HEK293 (cell line): ENCODE data around the gene MVK.
A peak's percentile ranks its signal among the peaks of the same experiment; 100 is the strongest.

ENCODE experiments used
- CTCF ChIA-PET: fragments of 350-600 bp; formaldehyde crosslinking; extraction: SDS; loops from one replicate; lab custom pipeline; 2021; ENCODE audit warnings: antibody characterized with exemption; lab: Yijun Ruan, JAX
- POLR2A ChIA-PET: fragments of 300-600 bp; formaldehyde crosslinking; extraction: SDS; loops from one replicate; lab custom pipeline; 2020; ENCODE audit warnings: antibody characterized with exemption, inconsistent platforms; lab: Yijun Ruan, JAX
- H3K27ac ChIP-seq: fragments of 200-500 bp; sonication (Bioruptor generic); 2 replicates; pipeline ENCODE4 v1.5.1; 2014; ENCODE audit warnings: low read depth, low read length, control low read depth, inconsistent platforms; ENCODE audit errors: extremely low read depth
- H3K36me3 ChIP-seq, 2 experiments: fragments of 200-500 bp in 1 of 2; sonication (Bioruptor generic) in 1 of 2; 1 replicate in 1 of 2; 2 replicates in 1 of 2; pipeline ENCODE4 v1.5.1; 2014 to 2017; ENCODE audit warnings: inconsistent platforms in 2 of 2, low read length in 2 of 2; ENCODE audit not compliant: control insufficient read depth in 2 of 2, insufficient read depth in 1 of 2
- H3K4me1 ChIP-seq: fragments of 200-500 bp; sonication (Bioruptor generic); 2 replicates; pipeline ENCODE4 v1.5.1; 2014; ENCODE audit warnings: mild to moderate bottlenecking, low read length, inconsistent platforms; ENCODE audit not compliant: control insufficient read depth, insufficient read depth
- H3K4me3 ChIP-seq: 2 replicates; pipeline ENCODE4 v1.5.1; 2011; ENCODE audit warnings: low read depth, mild to moderate bottlenecking, control low read depth, low read length, moderate library complexity
- H3K9me3 ChIP-seq: fragments of 200-500 bp; sonication (Bioruptor generic); 2 replicates; pipeline ENCODE4 v1.5.1; 2014; ENCODE audit warnings: low read depth, low read length, inconsistent platforms; ENCODE audit not compliant: control insufficient read depth, insufficient read depth
- CTCF ChIP-seq: fragments of 450-650 bp; formaldehyde crosslinking; IDR thresholded peaks from 2 replicates; pipeline ENCODE4 v1.5.1; 2016; ENCODE audit warnings: missing biosample characterization, missing genetic modification characterization
- EGR2 ChIP-seq: fragments of 450-650 bp; formaldehyde crosslinking; IDR thresholded peaks from 2 replicates; pipeline ENCODE4 v1.5.1; 2016; ENCODE audit warnings: low read depth, missing biosample characterization, missing genetic modification characterization
- GLIS2 ChIP-seq: fragments of 450-650 bp; formaldehyde crosslinking; IDR thresholded peaks from 2 replicates; pipeline ENCODE4 v1.5.1; 2016; ENCODE audit warnings: missing biosample characterization, missing genetic modification characterization
- SALL2 ChIP-seq: fragments of 450-650 bp; formaldehyde crosslinking; IDR thresholded peaks from 2 replicates; pipeline ENCODE4 v1.5.0; 2017; ENCODE audit warnings: missing biosample characterization, mild to moderate bottlenecking, missing genetic modification characterization, borderline replicate concordance
- SCRT2 ChIP-seq: fragments of 450-650 bp; formaldehyde crosslinking; IDR thresholded peaks from 2 replicates; pipeline ENCODE4 v1.5.1; 2016; ENCODE audit warnings: missing biosample characterization, missing genetic modification characterization
- WT1 ChIP-seq: fragments of 450-650 bp; formaldehyde crosslinking; IDR thresholded peaks from 2 replicates; pipeline ENCODE4 v1.5.1; 2016; ENCODE audit warnings: missing biosample characterization, missing genetic modification characterization
- ZBTB10 ChIP-seq: fragments of 450-650 bp; formaldehyde crosslinking; IDR thresholded peaks from 2 replicates; pipeline ENCODE4 v1.5.1; 2016; ENCODE audit warnings: missing biosample characterization, missing genetic modification characterization
- ZBTB21 ChIP-seq: fragments of 450-650 bp; formaldehyde crosslinking; IDR thresholded peaks from 2 replicates; pipeline ENCODE4 v1.5.1; 2017; ENCODE audit warnings: missing biosample characterization, missing genetic modification characterization
- ZBTB7A ChIP-seq: fragments of 450-650 bp; formaldehyde crosslinking; IDR thresholded peaks from 2 replicates; pipeline ENCODE4 v1.5.1; 2016; ENCODE audit warnings: low read depth, missing biosample characterization, missing genetic modification characterization
- ZNF221 ChIP-seq: fragments of 450-650 bp; formaldehyde crosslinking; IDR thresholded peaks from 2 replicates; pipeline ENCODE4 v1.5.1; 2017; ENCODE audit warnings: missing biosample characterization, missing genetic modification characterization, borderline replicate concordance
- ZNF354C ChIP-seq: fragments of 450-650 bp; formaldehyde crosslinking; IDR thresholded peaks from 2 replicates; pipeline ENCODE4 v1.5.1; 2016; ENCODE audit warnings: missing biosample characterization, missing genetic modification characterization, low read depth, borderline replicate concordance
- ZNF473 ChIP-seq: fragments of 450-650 bp; formaldehyde crosslinking; IDR thresholded peaks from 2 replicates; pipeline ENCODE4 v1.5.1; 2017; ENCODE audit warnings: missing biosample characterization, missing genetic modification characterization
- ZNF600 ChIP-seq: fragments of 450-650 bp; formaldehyde crosslinking; IDR thresholded peaks from 2 replicates; pipeline ENCODE4 v1.5.1; 2016; ENCODE audit warnings: missing biosample characterization, missing genetic modification characterization
- ZSCAN18 ChIP-seq: fragments of 450-650 bp; formaldehyde crosslinking; IDR thresholded peaks from 2 replicates; pipeline ENCODE4 v1.5.1; 2016; ENCODE audit warnings: missing biosample characterization, missing genetic modification characterization
- ZSCAN4 ChIP-seq: fragments of 450-650 bp; formaldehyde crosslinking; IDR thresholded peaks from 2 replicates; pipeline ENCODE4 v1.5.1; 2017; ENCODE audit warnings: missing biosample characterization, missing genetic modification characterization

The MVK gene

GRCh38 chr12:109581856-109582255 lies 8.3 kb downstream of the MVK start:
- no peak for TF ChIP-seq SALL2 (tag by site-specific recombination)
- no peak for TF ChIP-seq ZNF221 (tag by site-specific recombination)
- TF ChIP-seq ZSCAN18: no peak
- no peak for TF ChIP-seq EGR2 (tag by site-specific recombination)
- no peak for TF ChIP-seq ZBTB7A
- no peak for TF ChIP-seq ZSCAN4 (tag by site-specific recombination)
- TF ChIP-seq WT1 (tag by site-specific recombination): no peak
- no peak for TF ChIP-seq ZBTB21
- TF ChIP-seq ZNF354C (tag by site-specific recombination): no peak
- TF ChIP-seq ZNF473 (tag by site-specific recombination): no peak
- no peak for TF ChIP-seq ZBTB10
- TF ChIP-seq ZNF600 (tag by site-specific recombination): no peak
- TF ChIP-seq GLIS2 (tag by site-specific recombination): no peak
- Histone ChIP-seq H3K4me3 (no peak overlapping the region), H3K36me3 (peaks cover 4 to 57% of the 10 kb centered on the region in 2 experiments), H3K27ac (no peak overlapping the region), H3K4me1 (no peaks in the 10 kb centered on the region), H3K9me3 (no peaks in the 10 kb centered on the region)
- CTCF ChIA-PET: interaction anchor here (1.1 to 2.2 kb wide), 2 partner anchors 10 to 16 kb away, joined by 4 to 5 read pairs; no protein-coding TSS in a partner anchor
- POLR2A ChIA-PET: no interaction called here

GRCh38 chr12:109582636-109583035 lies 9.0 kb downstream of the MVK start:
- H3K36me3 ChIP-seq: peaks cover 4 to 53% of the 10 kb centered on the region in 2 experiments
- CTCF ChIA-PET: interaction anchor here (0.6 to 2.2 kb wide), 5 partner anchors 11 to 1829 kb away, joined by 3 to 5 read pairs (median 3); no protein-coding TSS in a partner anchor
- POLR2A ChIA-PET: no interaction called here

More at GRCh38 chr12:109582636-109583035, 9.0 kb downstream of the MVK start:
- H3K4me3 ChIP-seq: no peak overlapping the region
- no peaks in the 10 kb centered on the region for H3K9me3 ChIP-seq
- no peak overlapping the region for H3K27ac ChIP-seq
- H3K4me1 ChIP-seq: no peaks in the 10 kb centered on the region
- TF ChIP-seq ZNF221 (tag by site-specific recombination) (no peak), SCRT2 (peak; percentile 78), CTCF (0 out of 2 replicates have a peak, but pooled peaks have one; percentile 34)
- TF ChIP-seq, all 188 proteins: peak for 2
